Islet precursor cell (in vitro differentiated cells): ENCODE results near the gene RAB3C.
"Not testable (repeated sequence)": the region's sequence is repeated elsewhere in the genome, so short reads cannot be mapped to it uniquely, and the experiment has no call there.

Source experiments
- DNase-seq: peaks from one replicate; pipeline ENCODE4 v3.0.0-alpha.2; 2018

The RAB3C gene, protein sequence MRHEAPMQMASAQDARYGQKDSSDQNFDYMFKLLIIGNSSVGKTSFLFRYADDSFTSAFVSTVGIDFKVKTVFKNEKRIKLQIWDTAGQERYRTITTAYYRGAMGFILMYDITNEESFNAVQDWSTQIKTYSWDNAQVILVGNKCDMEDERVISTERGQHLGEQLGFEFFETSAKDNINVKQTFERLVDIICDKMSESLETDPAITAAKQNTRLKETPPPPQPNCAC

DNA sequence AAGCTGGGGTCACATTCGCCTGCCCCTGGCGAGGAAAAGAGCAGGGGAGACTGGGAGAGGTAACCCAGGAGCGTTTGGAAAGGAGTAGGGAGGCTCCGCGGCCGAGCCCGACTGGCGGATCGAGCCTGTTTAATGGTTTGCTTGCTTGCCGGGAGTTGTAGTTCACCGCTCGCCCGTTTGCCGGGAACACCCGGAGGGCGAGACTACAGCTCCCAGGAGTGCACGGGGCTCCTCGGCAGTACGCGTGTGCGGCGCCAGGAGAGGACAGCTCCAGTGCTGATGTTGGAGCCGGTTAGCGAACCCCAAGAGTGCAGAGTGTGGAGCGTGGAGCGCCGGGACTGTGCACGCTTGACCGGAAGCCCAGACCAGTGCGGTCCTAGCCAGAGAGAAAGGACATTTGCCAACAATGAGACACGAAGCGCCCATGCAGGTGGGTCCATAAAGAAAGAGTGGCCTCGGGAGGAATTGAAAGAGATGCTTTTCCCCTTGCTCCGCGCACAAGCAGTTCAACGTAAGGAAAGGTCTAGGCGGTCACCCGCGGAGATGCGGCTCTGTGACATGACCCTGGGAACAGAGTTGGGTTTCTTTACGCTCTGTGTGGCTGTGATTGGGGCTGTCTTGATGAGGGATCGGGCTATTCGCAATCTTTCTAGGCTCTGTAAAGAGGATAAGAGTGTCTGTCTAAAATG, at the start of gene RAB3C:
RAB3C (plus strand) TSS at position 273 of the 689 bp plus-strand sequence; CDS start at position 407, 134 bp downstream.
- peak; percentile 98 for DNase-seq

DNA sequence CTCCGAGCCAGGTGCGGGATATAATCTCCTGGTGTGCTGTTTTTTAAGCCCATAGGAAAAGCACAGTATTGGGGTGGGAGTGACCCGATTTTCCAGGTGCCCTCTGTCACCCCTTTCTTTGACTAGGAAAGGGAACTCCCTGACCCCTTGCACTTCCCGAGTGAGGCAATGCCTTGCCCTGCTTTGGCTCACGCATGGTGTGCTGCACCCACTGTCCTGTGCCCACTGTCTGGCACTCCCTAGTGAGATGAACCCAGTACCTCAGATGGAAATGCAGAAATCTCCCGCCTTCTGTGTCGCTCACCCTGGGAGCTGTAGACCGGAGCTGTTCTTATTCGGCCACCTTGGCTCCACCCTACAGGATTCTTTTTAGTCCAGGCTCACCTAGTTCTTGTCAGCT, 40.9 kb upstream of the RAB3C start:
- DNase-seq, result not testable (repeated sequence)

GRCh38 chr5:58542709-58543108, 40.2 kb upstream of the RAB3C start:
- DNase-seq, result peak; percentile 51

- no peak for DNase-seq
Measured at GRCh38 chr5:58543723-58544122, 39.2 kb upstream of the RAB3C start.

DNA sequence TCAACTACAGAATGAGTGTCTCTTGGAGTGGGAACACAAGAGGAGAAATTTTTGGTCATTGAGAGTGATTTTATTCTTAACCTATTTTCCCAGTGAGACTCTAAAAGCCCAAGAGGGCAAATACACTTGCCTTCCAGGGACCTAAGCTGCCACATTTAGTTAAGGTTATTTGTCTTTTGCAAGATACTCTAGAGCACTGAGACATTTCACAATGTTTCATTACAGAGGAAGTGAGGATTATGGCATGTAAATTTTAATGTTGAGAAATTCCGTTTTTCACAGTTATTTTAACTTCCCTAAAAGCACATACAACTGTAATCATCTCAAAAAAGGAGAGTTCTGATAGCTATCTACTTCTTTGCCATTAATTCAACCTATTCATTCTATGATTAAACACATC, 38.7 kb upstream of the RAB3C start:
- no peak for DNase-seq

GRCh38 chr5:58544926-58545325, 37.9 kb upstream of the RAB3C start:
- no peak for DNase-seq

DNA sequence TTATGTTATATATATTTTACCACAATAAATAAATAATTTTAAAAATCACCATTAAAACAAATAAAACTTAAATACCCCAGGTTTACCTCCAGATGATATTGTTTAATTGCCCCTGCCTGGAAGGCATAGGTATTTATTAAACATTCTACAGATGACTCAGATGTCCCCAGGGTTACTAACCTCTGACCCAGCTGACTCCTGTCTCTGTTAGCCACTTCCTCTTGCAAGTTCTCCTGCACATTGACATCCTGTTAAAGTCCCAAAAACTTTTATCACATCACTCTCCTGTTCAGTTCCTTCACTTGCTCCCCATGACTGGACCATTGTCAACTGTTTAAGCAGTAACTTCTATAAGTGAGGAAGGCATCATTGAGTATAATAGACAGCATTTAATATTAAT, 37.0 kb upstream of the RAB3C start:
- DNase-seq, result peak; percentile 69

GRCh38 chr5:58548068-58548467, 34.8 kb upstream of the RAB3C start:
- DNase-seq, result no peak

GRCh38 chr5:58551492-58551891, 31.4 kb upstream of the RAB3C start:
- DNase-seq, result no peak

GRCh38 chr5:58557665-58558338, 25.1 kb upstream of the RAB3C start:
- DNase-seq, result not testable (repeated sequence)

- not testable (repeated sequence) for DNase-seq
Measured at GRCh38 chr5:58563016-58563700, 19.7 kb upstream of the RAB3C start.

DNA sequence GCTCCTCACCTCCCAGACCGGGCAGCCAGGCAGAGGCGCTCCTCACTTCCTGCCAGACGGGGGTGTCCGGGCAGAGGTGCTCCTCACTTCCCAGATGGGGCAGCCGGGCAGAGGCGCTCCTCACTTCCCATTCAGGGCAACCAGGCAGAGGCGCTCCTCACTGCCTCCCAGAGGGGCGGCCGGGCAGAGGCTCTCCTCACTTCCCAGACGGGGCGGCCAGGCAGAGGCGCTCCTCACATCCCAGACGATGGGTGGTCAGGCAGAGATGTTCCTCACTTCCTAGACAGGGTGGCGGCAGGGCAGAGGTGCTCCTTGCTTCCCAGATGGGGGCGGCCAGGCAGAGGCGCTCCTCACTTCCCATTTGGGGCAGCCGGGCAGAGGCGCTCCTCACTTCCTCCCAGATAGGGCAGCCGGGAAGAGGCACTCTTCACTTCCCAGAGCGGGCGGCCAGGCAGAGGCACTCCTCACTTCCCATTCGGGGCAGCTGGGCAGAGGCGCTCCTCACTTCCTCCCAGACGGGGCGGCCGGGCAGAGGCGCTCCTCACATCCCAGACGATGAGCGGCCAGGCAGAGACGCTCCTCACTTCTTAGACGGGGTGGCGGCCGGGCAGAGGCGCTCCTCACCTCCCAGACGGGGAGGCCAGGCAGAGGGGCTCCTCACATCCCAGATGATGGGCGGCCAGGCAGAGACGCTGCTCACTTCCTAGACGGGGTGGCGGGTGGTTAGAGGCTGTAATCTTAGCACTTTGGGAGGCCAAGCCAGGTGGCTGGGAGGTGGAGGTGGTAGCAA, 18.6 kb upstream of the RAB3C start:
- DNase-seq, result not testable (repeated sequence)

GRCh38 chr5:58565033-58565432, 17.8 kb upstream of the RAB3C start:
- DNase-seq, result no peak

GRCh38 chr5:58571501-58571900, 11.4 kb upstream of the RAB3C start:
- no peak for DNase-seq

DNA sequence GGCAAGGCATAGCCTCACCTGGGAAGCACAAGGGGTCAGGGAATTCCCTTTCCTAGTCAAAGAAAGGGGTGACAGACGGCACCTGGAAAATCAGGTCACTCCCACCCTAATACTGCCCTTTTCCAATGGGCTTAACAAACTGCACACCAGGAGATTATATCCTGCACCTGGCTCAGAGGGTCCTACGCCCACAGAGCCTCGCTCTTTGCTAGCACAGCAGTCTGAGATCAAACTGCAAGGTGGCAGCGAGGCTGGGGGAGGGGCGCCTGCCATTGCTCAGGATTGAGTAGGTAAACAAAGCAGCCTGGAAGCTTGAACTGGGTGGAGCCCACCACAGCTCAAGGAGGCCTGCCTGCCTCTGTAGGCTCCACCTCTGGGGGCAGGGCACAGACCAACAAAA, 9.9 kb upstream of the RAB3C start:
- not testable (repeated sequence) for DNase-seq

DNA sequence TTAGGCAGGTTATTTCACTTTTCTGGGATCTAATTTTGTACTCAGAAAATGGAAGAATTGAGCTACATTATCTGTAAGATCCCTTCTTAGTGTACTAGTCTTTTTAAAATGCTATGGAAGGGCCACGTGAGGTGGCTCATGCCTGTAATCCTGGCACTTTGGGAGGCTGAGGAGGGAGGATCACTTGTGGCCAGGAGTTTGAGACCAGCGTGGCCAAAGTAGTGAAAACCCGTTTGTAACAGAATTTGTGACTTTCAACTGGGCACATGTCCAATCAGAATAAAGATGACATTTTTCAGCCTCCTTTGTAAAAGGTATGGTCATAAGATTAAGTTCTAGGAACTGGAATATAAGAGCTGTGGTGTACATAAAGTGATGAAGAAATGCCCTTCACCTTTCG, 3.1 kb upstream of the RAB3C start:
- no peak for DNase-seq

DNA sequence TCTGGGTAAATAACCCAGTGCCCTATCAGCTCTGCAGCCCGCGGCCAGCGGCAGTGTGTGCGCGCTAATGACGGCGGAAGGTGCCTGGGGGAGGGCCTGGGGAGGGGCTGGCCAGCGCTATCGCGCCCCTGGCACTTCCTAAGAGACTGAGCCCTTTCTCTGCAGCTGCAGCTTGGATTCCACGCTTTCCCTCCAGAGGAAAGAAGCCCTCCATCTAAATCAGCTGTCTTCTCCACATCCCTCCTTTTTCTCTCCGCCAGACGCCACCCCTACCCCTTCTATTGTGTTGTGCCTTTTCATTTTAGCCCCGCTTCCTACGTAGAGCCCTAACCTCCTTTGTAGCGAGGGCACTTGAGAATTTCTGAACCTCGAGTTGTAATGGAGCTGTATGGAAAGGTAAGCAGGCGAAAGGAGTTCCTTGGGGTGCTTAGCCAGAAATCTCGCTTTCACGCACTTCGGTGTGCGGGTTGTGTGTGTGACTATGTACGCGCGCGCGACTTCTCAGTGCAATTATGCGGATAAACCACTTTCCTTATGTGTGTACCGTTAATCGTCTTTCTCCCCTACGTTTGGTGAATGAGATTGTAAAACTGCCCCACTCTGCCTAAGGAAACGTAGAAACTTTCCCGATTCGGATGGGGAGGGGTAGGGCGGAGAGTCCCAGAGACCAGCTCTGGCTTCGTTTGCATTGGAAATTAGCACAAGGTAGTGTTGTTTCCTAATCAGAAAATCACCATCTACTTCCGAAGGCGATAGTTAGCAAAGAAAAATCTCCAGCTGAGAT, 664 bp upstream of the RAB3C start:
- DNase-seq, result peak; percentile 64

DNA sequence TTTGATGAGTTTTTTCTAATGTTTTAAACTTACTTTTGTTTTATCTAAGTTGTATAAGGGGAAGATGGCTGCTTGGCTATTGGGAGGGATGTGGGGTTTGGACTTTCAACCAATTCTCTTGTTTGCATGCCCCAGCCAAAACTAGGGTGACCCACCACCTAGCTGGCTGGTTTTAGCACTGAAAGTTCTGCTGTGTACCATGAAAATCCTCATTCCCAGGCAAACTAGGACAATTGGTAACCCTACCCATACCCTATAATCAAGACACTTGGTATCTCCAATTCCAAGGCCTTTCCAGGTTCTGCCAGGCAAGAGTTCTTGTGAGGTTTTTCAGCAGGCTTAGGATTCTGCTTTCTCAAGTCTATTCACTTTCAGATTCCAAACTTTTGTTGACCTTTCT, 13.1 kb downstream of the RAB3C start:
- no peak for DNase-seq

- no peak for DNase-seq
Measured at GRCh38 chr5:58598440-58598839, 15.6 kb downstream of the RAB3C start.

DNA sequence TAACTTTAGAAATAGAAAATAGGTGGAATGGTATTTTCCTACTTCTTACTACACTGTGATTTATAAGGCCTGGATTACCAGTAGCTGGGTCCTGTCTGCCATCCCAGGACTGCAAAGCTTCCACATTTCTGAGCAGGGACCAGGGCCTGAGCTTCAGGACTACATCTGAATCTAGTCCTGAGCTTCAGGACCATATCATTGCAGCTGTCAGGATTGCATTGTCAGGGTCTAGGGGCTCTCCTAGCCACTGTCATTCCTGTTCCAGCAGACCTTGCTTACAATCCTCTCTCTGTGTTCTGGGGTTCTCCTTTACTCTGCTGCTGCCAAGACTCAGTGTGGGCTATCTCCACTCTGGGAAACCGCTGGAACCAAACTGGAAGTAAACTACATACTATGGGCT, 16.3 kb downstream of the RAB3C start:
- DNase-seq, result no peak

DNA sequence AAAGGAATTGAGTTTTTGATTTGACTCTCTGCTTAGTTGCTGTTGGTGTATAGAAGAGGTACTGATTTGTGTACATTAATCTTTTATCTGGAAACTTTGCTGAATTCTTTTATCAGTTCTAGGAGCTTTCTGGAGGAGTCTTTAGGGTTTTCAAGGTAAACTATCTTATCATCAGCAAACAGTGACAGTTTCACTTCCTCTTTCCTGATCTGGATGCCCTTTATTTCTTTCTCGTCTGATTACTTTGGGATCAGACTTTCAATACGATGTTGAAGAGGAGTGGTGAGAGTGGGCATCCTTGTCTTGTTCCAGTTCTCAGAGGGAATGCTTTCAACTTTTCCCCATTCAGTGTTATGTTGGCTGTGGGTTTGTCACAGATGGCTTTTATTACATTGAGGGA, 17.7 kb downstream of the RAB3C start:
- not testable (repeated sequence) for DNase-seq

DNA sequence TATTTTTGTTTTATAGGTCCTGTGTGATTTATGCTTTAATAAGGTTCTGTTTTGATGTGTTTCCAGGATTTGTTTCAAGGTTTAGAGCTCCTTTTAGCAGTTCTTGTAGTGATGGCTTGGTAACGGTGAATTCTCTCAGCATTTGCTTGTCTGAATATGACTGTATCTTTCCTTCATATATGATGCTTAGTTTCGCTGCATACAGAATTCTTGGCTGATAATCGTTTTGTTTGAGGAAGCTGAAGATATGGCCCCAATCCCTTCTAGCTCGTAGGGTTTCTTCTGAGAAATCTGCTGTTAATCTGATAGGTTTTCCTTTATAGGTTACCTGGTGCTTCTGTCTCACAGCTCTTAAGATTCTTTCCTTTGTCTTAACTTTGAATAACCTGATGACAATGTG, 20.0 kb downstream of the RAB3C start:
- not testable (repeated sequence) for DNase-seq
